Kidney glomerular epithelial cell (primary cell): ENCODE data around the gene FLVCR2.

Experiments
- DNase-seq: peaks from one replicate; lab custom pipeline; 2025; lab: John Stamatoyannopoulos, UW

The FLVCR2 gene

GRCh38 chr14:75558440-75558839, 20.0 kb upstream of the FLVCR2 start:
- no peak for DNase-seq

DNA sequence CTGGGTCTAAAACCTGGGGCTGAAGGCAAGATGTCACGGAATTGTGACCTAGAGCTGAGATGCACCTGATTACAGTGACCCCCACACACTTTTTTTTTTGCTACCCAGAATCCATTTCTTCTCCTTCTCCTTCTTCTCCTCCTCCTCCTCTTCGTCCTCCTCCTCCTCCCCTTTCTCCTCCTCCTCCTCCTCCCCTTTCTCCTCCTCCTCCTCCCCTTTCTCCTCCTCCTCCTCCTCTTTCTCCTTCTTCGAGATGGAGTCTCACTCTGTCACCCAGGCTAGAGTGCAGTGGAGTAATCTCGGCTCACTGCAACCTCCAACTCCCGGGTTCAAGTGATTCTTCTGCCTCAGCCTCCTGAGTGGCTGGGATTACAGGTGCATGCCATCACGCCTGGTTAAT, 19.4 kb upstream of the FLVCR2 start:
- DNase-seq: no peak

DNA sequence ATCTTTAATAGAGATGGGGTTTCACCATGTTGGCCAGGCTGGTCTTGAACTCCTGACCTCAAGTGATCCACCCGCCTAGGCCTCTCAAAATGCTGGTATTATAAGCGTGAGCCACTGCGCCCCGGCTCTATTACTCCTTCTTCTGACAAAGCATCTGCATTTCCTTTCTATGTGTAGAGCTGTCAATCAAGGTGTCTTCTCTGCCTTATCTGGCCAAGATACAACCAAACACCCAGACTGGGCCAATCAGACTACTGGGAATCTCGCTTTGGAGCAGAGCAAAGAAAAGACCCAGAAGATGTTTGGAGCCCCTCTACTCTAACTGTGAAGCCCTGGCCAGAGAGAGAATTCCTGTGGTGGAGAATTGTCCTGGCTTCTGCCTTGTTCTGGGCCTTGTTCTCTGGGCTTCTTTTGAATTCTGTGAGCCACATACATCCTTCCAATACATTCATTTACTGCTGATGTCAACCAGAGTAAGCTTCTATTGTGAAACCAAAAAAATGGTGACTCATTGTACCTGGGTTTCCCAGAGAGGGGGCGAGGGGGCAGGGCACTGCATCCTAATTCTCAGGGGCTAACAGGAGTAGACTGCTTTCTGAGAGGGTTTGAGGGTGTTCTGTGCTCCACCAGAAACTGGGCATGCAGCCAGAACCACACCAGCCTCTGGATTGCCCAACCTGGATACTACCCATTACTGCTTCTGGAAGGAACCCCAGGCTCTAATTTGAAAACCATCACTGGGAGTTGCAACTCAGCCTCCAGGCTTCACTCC, 18.8 kb upstream of the FLVCR2 start:
- DNase-seq: peak; percentile 1

GRCh38 chr14:75561013-75561432, 17.4 kb upstream of the FLVCR2 start:
- peak; percentile 77 for DNase-seq

GRCh38 chr14:75562089-75562488, 16.3 kb upstream of the FLVCR2 start:
- DNase-seq: no peak

- no peak for DNase-seq
Measured at GRCh38 chr14:75562489-75562888, 15.9 kb upstream of the FLVCR2 start.

DNA sequence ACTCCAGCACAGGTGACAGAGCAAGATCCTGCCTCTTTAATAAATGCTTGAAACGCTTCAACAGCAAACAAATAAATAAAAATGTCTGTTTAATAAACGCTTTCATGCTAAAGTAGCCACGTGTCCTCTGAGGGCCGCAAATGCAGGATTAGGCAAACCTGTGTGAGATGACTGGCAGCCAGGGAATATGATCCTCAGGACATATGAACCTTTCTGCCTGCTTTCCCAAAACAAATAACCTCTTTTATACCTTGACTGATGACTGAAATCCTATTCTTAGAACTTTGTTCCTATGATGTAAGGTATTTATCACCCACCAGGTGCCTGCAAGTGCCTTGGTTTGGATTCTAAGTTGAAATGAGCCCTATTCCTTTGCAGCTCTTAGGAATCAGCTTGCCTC, 14.5 kb upstream of the FLVCR2 start:
- no peak for DNase-seq

DNA sequence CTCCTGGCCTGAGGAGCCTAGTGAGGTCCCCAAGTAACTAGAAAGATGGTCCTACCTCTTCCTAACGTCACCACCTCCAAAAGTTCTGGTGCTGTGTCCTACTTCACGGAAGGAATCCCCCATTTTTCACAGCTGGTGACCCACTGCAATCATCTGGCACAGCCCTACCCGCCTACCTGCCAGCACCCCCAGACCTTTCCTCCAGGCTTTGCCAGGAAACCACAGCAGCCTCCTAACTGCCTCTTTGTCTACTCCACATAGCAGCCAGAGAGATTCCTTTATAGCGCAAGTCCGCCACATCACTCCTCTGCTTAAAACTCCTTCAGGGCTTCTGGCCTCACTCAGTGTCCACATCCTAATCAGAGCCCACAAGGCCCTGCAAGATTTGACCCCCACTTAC, 13.4 kb upstream of the FLVCR2 start:
- DNase-seq: no peak

DNA sequence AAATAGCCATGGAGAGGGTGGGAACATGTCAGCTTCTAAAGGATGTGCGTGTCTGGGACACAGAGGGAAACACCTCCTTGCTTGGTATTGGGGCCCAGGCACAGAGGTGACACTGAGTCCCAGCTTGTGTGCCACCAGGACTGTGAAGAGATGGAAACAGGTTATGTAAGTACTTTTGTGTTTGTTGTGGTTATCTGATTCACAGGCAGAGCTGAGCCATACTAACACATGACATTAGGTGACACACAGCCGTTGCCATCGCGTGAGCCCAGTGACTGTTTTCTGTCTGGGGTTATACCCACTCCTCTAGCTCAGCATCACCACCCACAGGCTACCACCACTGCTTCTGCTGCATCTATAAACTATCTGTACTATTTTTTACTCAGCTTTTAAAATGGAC, 12.1 kb upstream of the FLVCR2 start:
- DNase-seq: no peak

DNA sequence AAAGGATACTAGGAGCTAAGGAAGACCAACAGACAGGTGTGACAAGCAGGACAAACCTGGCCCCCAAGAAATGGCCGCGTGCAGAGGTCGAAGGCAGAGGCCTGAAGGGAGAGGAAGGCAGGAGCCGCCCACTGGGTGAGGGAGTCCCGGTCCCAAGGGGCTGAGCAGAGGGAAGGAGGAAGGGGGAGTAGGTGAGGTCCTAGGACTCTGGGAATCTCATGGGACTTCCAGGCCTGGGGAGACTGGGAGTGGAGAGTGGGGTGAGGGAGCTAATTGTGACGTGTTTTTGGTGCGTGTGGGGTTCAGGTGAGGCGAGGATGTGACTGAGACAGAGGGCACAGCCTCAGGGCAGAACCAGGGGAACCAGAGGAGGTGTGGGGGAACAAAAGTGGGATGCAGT, 11.7 kb upstream of the FLVCR2 start:
- DNase-seq: no peak

- DNase-seq: no peak
Measured at GRCh38 chr14:75568140-75568539, 10.3 kb upstream of the FLVCR2 start.

DNA sequence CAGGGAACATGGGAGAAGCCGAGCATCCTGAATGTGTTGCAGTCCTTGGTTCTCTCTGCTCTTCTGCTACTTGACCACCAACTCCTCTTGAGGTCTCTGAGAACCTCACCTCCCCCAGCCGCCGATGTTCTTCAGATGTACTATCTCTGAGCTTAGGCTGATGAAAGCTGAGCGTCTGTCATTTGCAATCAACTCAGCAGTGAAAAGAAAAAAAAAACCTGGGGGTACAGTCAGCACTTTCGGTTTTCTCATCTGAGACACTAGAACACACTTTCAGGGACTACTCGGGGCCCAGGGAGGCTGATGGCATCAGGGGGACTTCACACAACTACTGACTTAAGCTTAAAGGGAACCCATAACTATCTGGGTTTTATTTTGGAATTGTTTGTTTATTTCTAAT, 9.6 kb upstream of the FLVCR2 start:
- DNase-seq: no peak

DNA sequence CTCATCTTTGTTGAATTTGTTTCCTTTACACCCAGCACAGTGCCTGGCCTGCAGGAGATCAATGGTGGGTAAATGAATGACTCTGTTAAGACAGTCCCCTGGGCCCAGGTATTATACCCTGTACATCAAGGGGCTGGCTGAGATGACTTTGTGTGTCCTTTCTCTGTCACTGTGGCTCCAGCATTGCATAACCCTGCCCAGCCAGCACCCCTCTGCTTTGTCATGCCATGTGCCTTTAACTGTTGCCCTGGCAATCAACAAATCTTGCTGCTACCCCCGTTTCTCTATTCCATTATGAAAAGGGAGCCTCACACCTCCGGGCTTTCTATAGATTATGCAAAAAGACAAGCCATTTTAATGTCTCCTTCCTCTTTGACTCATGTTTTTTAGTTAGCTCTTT, 7.6 kb upstream of the FLVCR2 start:
- DNase-seq: no peak

- DNase-seq: no peak
Measured at GRCh38 chr14:75572104-75572503, 6.3 kb upstream of the FLVCR2 start.

DNA sequence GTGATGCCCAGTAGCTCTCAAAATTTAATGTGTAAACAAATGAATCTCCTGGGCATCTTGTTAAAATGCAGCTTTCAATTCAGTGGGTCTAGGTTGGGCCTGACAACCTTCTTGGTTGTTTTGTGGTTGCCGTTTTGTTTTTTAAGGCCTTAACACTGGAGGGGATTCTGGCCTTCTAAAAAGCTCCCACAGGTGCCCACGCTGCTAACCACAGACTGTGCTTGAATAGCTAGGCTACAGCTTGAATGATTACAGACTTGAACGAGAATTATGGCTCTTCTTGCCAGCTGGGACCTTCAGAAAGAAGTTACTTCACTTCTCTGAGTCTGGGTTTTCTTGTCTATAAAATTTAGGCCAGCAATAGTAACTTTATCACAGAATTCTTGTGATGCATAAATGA, 1.3 kb upstream of the FLVCR2 start:
- DNase-seq: no peak

DNA sequence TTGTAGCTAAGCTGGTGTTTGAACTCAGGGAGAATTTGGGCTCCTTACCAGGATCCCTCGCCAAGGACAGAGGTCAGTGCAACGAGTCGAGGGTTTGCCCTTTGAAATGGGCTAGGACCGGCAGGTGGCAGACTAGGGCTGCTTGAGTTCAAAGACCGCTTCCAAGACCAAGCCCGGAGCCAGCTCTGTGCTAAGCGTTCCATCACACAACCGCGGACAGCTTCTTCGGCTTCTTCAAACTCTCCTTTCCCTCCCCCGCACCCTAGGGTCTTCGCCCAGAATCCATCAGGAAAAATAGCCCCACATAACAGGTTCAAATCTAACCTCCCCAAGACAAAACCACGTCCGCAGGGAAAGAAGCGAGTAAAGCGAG, 705 bp upstream of the FLVCR2 start:
- DNase-seq: peak; percentile 73

- DNase-seq: no peak
Measured at GRCh38 chr14:75578786-75579337, 442 bp downstream of the FLVCR2 start.

DNA sequence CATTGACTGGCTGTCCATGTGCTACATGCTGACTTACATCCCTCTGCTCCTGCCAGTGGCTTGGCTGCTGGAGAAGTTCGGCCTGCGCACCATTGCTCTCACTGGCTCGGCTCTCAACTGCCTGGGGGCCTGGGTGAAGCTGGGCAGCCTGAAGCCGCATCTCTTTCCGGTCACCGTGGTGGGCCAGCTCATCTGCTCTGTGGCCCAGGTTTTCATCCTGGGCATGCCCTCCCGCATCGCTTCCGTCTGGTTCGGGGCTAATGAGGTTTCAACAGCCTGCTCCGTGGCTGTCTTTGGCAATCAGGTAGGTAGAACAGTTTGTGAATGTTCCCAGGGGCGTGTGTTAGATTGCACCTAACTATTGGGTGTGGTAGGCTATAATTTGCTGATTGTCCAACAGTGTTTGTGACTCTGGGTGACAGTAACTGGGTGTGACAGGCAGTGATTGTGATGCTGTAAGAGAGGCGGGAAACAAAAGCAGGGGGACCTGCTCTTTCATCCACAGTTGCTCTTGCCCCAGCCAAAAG, 981 bp downstream of the FLVCR2 start:
- DNase-seq: no peak

GRCh38 chr14:75579882-75580281, 1.5 kb downstream of the FLVCR2 start:
- DNase-seq: no peak

DNA sequence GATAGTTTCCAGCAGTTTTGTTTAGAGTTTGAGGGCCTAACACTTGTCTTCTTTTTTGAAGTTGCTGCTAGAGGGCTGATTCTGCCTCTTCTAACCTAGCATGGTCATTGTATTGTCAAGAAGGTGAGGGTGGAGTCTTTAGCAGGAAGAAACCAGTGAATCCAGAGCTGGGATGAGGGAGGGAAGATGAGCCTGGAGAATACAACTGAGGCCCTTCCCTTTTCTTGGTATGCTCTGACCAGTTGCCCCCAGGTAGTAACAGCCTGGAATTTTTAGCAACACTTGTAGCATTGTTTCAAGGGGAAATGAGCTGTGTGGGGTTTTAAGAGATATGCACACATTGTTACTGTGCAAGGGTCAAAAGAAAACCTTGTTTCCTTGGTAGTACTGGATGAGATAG, 9.0 kb downstream of the FLVCR2 start:
- DNase-seq: no peak

- no peak for DNase-seq
Measured at GRCh38 chr14:75589931-75590330, 11.5 kb downstream of the FLVCR2 start.

- DNase-seq: no peak
Measured at GRCh38 chr14:75591331-75591946, 13.0 kb downstream of the FLVCR2 start.

DNA sequence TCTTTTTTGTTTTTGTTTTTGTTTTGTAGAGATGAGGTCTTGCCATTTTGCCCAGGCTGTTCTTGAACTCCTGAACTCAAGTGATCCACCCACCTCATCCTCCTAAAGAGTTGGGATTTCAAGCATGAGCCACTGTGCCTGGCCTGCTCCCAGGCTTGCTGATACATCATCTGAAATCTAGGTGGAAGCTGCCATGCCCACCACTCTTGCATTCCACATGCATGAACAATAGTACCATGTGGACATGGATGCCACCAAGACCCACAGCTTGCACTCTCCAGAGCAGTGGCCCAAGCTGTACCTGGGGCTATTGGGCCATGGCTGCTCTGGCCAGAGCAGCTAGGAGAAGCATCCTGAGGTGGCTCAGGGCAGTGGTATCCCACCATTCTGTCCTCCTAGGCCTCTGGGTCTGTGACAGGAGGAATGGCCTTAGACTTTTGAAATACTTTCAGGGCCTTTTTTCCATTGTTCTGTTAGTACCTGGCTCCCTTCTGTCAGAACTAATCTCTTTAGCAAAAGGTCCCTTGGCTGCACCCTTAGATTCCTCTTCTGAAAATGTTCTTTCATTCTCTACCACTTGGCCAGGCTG, 13.7 kb downstream of the FLVCR2 start:
- DNase-seq: no peak
